GM19397 (cell line): ENCODE measurements around the gene POMP.
"Not testable (repeated sequence)": the region's sequence is repeated elsewhere in the genome, so short reads cannot be mapped to it uniquely, and the experiment has no call there.

Experiments
- ATAC-seq: cut with Tn5 transposase; IDR thresholded peaks from one replicate; pipeline ENCODE4 v1.9.1; 2021; ENCODE audit warnings: mild to moderate bottlenecking, moderate library complexity; ENCODE audit not compliant: unreplicated experiment

POMP gene

GRCh38 chr13:28637714-28638355 lies 21.1 kb upstream of the POMP start:
- no peak for ATAC-seq

GRCh38 chr13:28638756-28639155 lies 20.2 kb upstream of the POMP start:
- no peak for ATAC-seq

GRCh38 chr13:28640861-28641599 lies 17.9 kb upstream of the POMP start:
- no peak for ATAC-seq

- ATAC-seq: peak; percentile 61
Measured at GRCh38 chr13:28641600-28641926, 17.4 kb upstream of the POMP start.

- ATAC-seq: no peak
Measured at GRCh38 chr13:28650284-28650683, 8.6 kb upstream of the POMP start.

- no peak for ATAC-seq
Measured at GRCh38 chr13:28651810-28652401, 7.0 kb upstream of the POMP start.

GRCh38 chr13:28653111-28653510 lies 5.8 kb upstream of the POMP start:
- ATAC-seq: no peak

- ATAC-seq: no peak
Measured at GRCh38 chr13:28654276-28654675, 4.7 kb upstream of the POMP start.

- no peak for ATAC-seq
Measured at GRCh38 chr13:28655561-28655960, 3.4 kb upstream of the POMP start.

GRCh38 chr13:28657784-28658538 lies 969 bp upstream of the POMP start:
- no peak for ATAC-seq

- ATAC-seq: peak; percentile 6
Measured at GRCh38 chr13:28658539-28658795, 463 bp upstream of the POMP start.

GRCh38 chr13:28659621-28659970 lies 666 bp downstream of the POMP start:
- ATAC-seq: peak; percentile 10

- ATAC-seq: no peak
Measured at GRCh38 chr13:28666897-28667488, 8.1 kb downstream of the POMP start.

GRCh38 chr13:28671126-28671792 lies 12.3 kb downstream of the POMP start:
- no peak for ATAC-seq

GRCh38 chr13:28678809-28679208 lies 19.9 kb downstream of the POMP start:
- no peak for ATAC-seq

- ATAC-seq: no peak
Measured at GRCh38 chr13:28679628-28680027, 20.7 kb downstream of the POMP start.

GRCh38 chr13:28680541-28680940 lies 21.6 kb downstream of the POMP start:
- no peak for ATAC-seq

GRCh38 chr13:28683169-28683568 lies 24.2 kb downstream of the POMP start:
- ATAC-seq: not testable (repeated sequence)

GRCh38 chr13:28684257-28684656 lies 25.3 kb downstream of the POMP start:
- ATAC-seq: no peak

- no peak for ATAC-seq
Measured at GRCh38 chr13:28685114-28685513, 26.2 kb downstream of the POMP start.

- ATAC-seq: no peak
Measured at GRCh38 chr13:28685892-28686291, 27.0 kb downstream of the POMP start.
